ENCODE measurements around the gene USP11.

- TF ChIP-seq EZH2 (IDR thresholded peaks at IDR 0.05; ENCODE audit: borderline replicate concordance, low read depth, low read length, severe bottlenecking) = no peak
- TF ChIP-seq CTCF (IDR thresholded peaks at IDR 0.05; ENCODE audit: borderline replicate concordance, extremely low read depth, low read length, poor library complexity, severe bottlenecking) = no peak
Measured at GRCh38 chrX:47202877-47203276, 29.9 kb upstream of the USP11 start.
